Heart left ventricle (tissue), 16 donors: ENCODE measurements around the gene VWA8. TPM values are rescaled to one million over a fixed set of nuclear protein-coding genes. Genes with fewer than 3 reads are reported as not detected.
"Not testable (repeated sequence)": the region's sequence is repeated elsewhere in the genome, so short reads cannot be mapped to it uniquely, and the experiment has no call there.

Source experiments
- ATAC-seq, 4 donors: fragments of 200-7000 bp; cut with Tn5 transposase; one replicate each; pipeline ENCODE4 v1.9.1; 2020 to 2022; ENCODE audit warnings: moderate library complexity in 4 of 4, mild to moderate bottlenecking in 3 of 4, moderate number of reproducible peaks in 1 of 4
- DNase-seq, 5 donors: peaks; one replicate each; pipeline ENCODE4 v3.0.0-alpha.2; 2020
- H3K27ac ChIP-seq, 12 donors: fragments of 200-600 bp; sonication (generic) in 4 of 12; one replicate each; pipeline versions ENCODE4 v1.5.0 to v1.8.0; 2016 to 2022; ENCODE audit warnings: mild to moderate bottlenecking in 2 of 12
- H3K27me3 ChIP-seq, 9 donors: fragments of 200-600 bp; sonication (generic) in 2 of 9; one replicate each; pipeline versions ENCODE4 v1.5.1 to v1.8.0; 2016 to 2022; ENCODE audit warnings: mild to moderate bottlenecking in 3 of 9
- H3K36me3 ChIP-seq, 9 donors: fragments of 200-600 bp; sonication (generic) in 2 of 9; one replicate each; pipeline versions ENCODE4 v1.5.0 to v1.8.0; 2018 to 2022; ENCODE audit warnings: mild to moderate bottlenecking in 2 of 9
- H3K4me1 ChIP-seq, 12 donors: fragments of 200-600 bp; sonication (generic) in 4 of 12; one replicate each; pipeline versions ENCODE4 v1.5.0 to v1.8.0; 2016 to 2022; ENCODE audit warnings: mild to moderate bottlenecking in 3 of 12
- H3K4me3 ChIP-seq, 12 donors: fragments of 200-600 bp; sonication (generic) in 4 of 12; one replicate each; pipeline versions ENCODE4 v1.5.0 to v1.8.0; 2017 to 2022; ENCODE audit warnings: mild to moderate bottlenecking in 9 of 12, moderate library complexity in 4 of 12
- H3K9me3 ChIP-seq, 12 donors: fragments of 200-600 bp; sonication (generic) in 4 of 12; one replicate each; pipeline versions ENCODE4 v1.5.0 to v1.8.0; 2016 to 2022; ENCODE audit warnings: mild to moderate bottlenecking in 1 of 12
- CTCF ChIP-seq, 12 donors: fragments of 200-600 bp; sonication (generic) in 4 of 12; IDR thresholded peaks; one replicate each; pipeline versions ENCODE4 v1.5.0 to v1.8.0; 2018 to 2022; ENCODE audit warnings: antibody characterized with exemption in 12 of 12, mild to moderate bottlenecking in 5 of 12
- POLR2A ChIP-seq, 2 donors: fragments of 450-650 bp; IDR thresholded peaks; one replicate each; pipeline ENCODE4 v1.6.1; 2017; ENCODE audit warnings: antibody characterized with exemption in 2 of 2, mild to moderate bottlenecking in 2 of 2, moderate library complexity in 2 of 2
- WGBS, 4 donors: extraction: QIAGEN DNeasy Blood & Tissue Kit in 2 of 4; methylation state at CpG; one replicate each; pipeline versions ENCODE4 v1.1.5 to v1.1.7; 2013 to 2018; 5-methylcytosine and 5-hydroxymethylcytosine counted together
- intact Hi-C, 10 donors: fragments of 100-400 bp; cut with DNase I; formaldehyde crosslinking; loops; one replicate each; pipeline versions ENCODE4 v1.11.1 to v1.14.2; 2022
- polyA plus RNA-seq, 2 donors: library from polyadenylated mRNA; stranded (reverse); fragments of 200-250 nt; gene quantifications; one replicate each; pipeline ENCODE4 v1.2.3, GENCODE V29; 2013
- total RNA-seq, 9 donors: library from RNA; depleted of rRNA in 2 of 9; stranded (reverse); fragments of >200 nt in 2 of 9; fragmentation: NEBNext Ultra II Directional in 3 of 9; extraction: Animal tissue kit (Norgen Biotek cat#: 25700) in 3 of 9; gene quantifications; one replicate each; pipeline versions ENCODE4 v1.1.0 to v1.2.4, GENCODE V29; 2016 to 2023
- donor health status: ischemic (EF 13 %, LVEDD 7.1; RV severe dilation, severe dysfunction).
- donor health status: healthy with polysubstance abuse.
- donor health status: DM: no; HTN: yes; CAD: no.
- donor health status: DM: no; HTN: no; CAD: no.
- donor health status: ischemic (EF 25% LVEDD 6.9; RV normal size, moderate dysfunction).
- donor health status: ischemic (EF 25% LVEDD 5.7; RV mildly dilated, moderate dysfunction).
- donor health status: healthy.
- donor health status: DM: yes; HTN: yes; CAD: no.
- donor health status: ischemic (EF 35%, LVEDD 5.7; RV mildly dilated, moderate dysfunction).
- donor health status: nonischemic (EF 11% LVEDD 7.7; RV severe dilation, severe dysfunction).
- donor health status: DM: yes; HTN: yes; CAD: no.
- donor health status: PGD.
- donor health status: ischemic (EF 29% LVEDD 5.4; RV normal size, mild dysfunction).
- donor health status: nonischemic (EF 23%, LVEDD 6.1; RV moderate dilation, normal function).

VWA8 gene
- total and polyA plus RNA-seq, 11 donors = 12.1 to 64.1 (median 41.8) TPM

GRCh38 chr13:41897126-41897525 lies 63.8 kb downstream of the VWA8 start:
- ATAC-seq = no peak
- intact Hi-C loops = no loop called here
- no peak for DNase-seq
- 96 to 97% (median 97%) methylated on average over 2 of the region's 2 CpGs for WGBS, 4 donors
- TF ChIP-seq POLR2A (IDR thresholded peaks at IDR 0.05) (no peak), CTCF (IDR thresholded peaks at IDR 0.05) (no peak)
- Histone ChIP-seq H3K27ac (no peak overlapping the region), H3K4me3 (no peak overlapping the region), H3K27me3 (no peaks in the 10 kb centered on the region), H3K4me1 (no peaks in the 10 kb centered on the region), H3K9me3 (no peaks in the 10 kb centered on the region), H3K36me3 (no peaks in the 10 kb centered on the region)

- DNase-seq (no peak), ATAC-seq (no peak)
- WGBS, 4 donors = 75 to 85% (median 80%) methylated on average over 1 of the region's 1 CpG
- no peaks in the 10 kb centered on the region for H3K27me3 ChIP-seq
- no peaks in the 10 kb centered on the region for H3K9me3 ChIP-seq
- no peak overlapping the region for H3K27ac ChIP-seq
- no peaks in the 10 kb centered on the region for H3K4me1 ChIP-seq
- TF ChIP-seq CTCF (IDR thresholded peaks at IDR 0.05) (no peak), POLR2A (IDR thresholded peaks at IDR 0.05) (no peak)
- H3K4me3 ChIP-seq = no peak overlapping the region
- intact Hi-C loops = no loop called here
- H3K36me3 ChIP-seq = peaks cover 0 to 11% (median 5%) of the 10 kb centered on the region in 9 donors
These were observed 65.4 kb downstream of the VWA8 start for GRCh38 chr13:41895478-41895877.

GRCh38 chr13:41891119-41891518 lies 69.8 kb downstream of the VWA8 start:
- Histone ChIP-seq H3K4me3 (no peak overlapping the region), H3K27ac (no peak overlapping the region), H3K27me3 (no peaks in the 10 kb centered on the region), H3K9me3 (no peaks in the 10 kb centered on the region), H3K4me1 (peaks cover 0 to 2% (median 0%) of the 10 kb centered on the region in 12 donors), H3K36me3 (peaks cover 0 to 30% (median 16%) of the 10 kb centered on the region in 9 donors)
- intact Hi-C loops = no loop called here
- no peak for ATAC-seq
- TF ChIP-seq CTCF (IDR thresholded peaks at IDR 0.05) (no peak), POLR2A (IDR thresholded peaks at IDR 0.05) (no peak)
- WGBS, 4 donors = 97 to 99% (median 97%) methylated on average over 4 of the region's 4 CpGs
- DNase-seq = no peak

GRCh38 chr13:41883147-41883546 lies 77.8 kb downstream of the VWA8 start:
- Histone ChIP-seq H3K36me3 (peaks cover 0 to 53% (median 32%) of the 10 kb centered on the region in 9 donors), H3K27ac (no peak overlapping the region), H3K4me3 (no peak overlapping the region), H3K27me3 (no peaks in the 10 kb centered on the region), H3K4me1 (peaks cover 0 to 2% (median 0%) of the 10 kb centered on the region in 12 donors), H3K9me3 (no peaks in the 10 kb centered on the region)
- intact Hi-C loops = no loop called here
- TF ChIP-seq POLR2A (IDR thresholded peaks at IDR 0.05) = no peak
- ATAC-seq = no peak
- DNase-seq = no peak

GRCh38 chr13:41881890-41882289 lies 79.0 kb downstream of the VWA8 start:
- not testable (repeated sequence) for ATAC-seq

More at GRCh38 chr13:41881890-41882289, 79.0 kb downstream of the VWA8 start:
- H3K27ac ChIP-seq, H3K4me1 ChIP-seq, DNase-seq, H3K4me3 ChIP-seq, intact Hi-C loops, H3K9me3 ChIP-seq, H3K27me3 ChIP-seq: not testable (repeated sequence)
- WGBS, 4 donors = 96 to 97% (median 97%) methylated on average over 5 to 27 of the region's 32 CpGs; no CpG with 5 or more reads in 1 of the 4 donors
- peaks cover 0 to 48% (median 32%) of the 10 kb centered on the region in 9 donors for H3K36me3 ChIP-seq
